Bronchial epithelial cell (primary cell): ENCODE results near the gene PLCG2. TPM values are rescaled to one million over a fixed set of nuclear protein-coding genes. Genes with fewer than 3 reads are reported as not detected.
A peak's percentile ranks its signal among the peaks of the same experiment; 100 is the strongest.
"Not testable (repeated sequence)": the region's sequence is repeated elsewhere in the genome, so short reads cannot be mapped to it uniquely, and the experiment has no call there.

ENCODE experiments used
- DNase-seq: peaks from one replicate; pipeline ENCODE4 v3.0.0-alpha.2; 2010; ENCODE audit warnings: low read depth
- FAIRE-seq: peaks from 2 replicates; lab custom pipeline; 2011; peaks lifted over from hg19 to GRCh38; lab: Jason Lieb, UNC
- H3K27me3 ChIP-seq: 2 replicates; pipeline ENCODE4 v1.5.1; 2011; ENCODE audit warnings: low read length; ENCODE audit not compliant: control insufficient read depth, insufficient read depth
- H3K36me3 ChIP-seq: 2 replicates; pipeline ENCODE4 v1.5.1; 2011; ENCODE audit warnings: low read length; ENCODE audit not compliant: control insufficient read depth, insufficient read depth
- H3K4me3 ChIP-seq: 2 replicates; pipeline ENCODE4 v1.5.1; 2011; ENCODE audit warnings: mild to moderate bottlenecking, low read depth, low read length, control low read depth
- total RNA-seq: library from RNA; depleted of rRNA; stranded (reverse); fragments of >200 nt; gene quantifications from 2 replicates; pipeline ENCODE4 v1.2.1, GENCODE V29; 2014
- TF ChIP-seq, protein P1 (sequence below): IDR thresholded peaks from 2 replicates; pipeline ENCODE4 v1.5.1; 2011; ENCODE audit warnings: mild to moderate bottlenecking, moderate library complexity, low read length, control low read depth, inconsistent platforms; ENCODE audit not compliant: insufficient read depth, severe bottlenecking

The PLCG2 gene
- total RNA-seq, 1 donor from 2014 or later, result 1.8 TPM

DNA sequence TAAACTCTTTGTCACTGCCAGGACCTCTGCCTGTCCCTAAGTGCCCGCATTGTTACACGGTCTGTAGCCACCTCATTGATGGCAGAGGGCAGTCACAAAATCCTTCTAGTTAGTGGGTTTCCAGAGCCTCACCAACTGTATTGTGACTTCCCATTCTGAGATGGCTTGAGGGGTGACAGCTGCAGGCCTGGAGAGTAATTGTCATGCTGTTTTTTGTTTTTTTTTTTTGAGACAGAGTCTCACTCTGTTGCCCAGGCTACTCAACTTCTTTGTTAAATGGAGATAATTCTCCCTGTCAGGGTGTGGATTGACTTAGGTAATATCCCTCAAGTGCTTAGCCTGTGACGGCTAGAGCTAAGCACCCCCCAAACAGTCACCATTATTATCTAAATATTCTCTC is 154.3 kb downstream of the PLCG2 start:
- DNase-seq (no peak), FAIRE-seq (no peak)
- Histone ChIP-seq H3K36me3 (no peaks in the 10 kb centered on the region), H3K4me3 (no peak overlapping the region), H3K27me3 (no peaks in the 10 kb centered on the region)
- TF ChIP-seq, protein P1, sequence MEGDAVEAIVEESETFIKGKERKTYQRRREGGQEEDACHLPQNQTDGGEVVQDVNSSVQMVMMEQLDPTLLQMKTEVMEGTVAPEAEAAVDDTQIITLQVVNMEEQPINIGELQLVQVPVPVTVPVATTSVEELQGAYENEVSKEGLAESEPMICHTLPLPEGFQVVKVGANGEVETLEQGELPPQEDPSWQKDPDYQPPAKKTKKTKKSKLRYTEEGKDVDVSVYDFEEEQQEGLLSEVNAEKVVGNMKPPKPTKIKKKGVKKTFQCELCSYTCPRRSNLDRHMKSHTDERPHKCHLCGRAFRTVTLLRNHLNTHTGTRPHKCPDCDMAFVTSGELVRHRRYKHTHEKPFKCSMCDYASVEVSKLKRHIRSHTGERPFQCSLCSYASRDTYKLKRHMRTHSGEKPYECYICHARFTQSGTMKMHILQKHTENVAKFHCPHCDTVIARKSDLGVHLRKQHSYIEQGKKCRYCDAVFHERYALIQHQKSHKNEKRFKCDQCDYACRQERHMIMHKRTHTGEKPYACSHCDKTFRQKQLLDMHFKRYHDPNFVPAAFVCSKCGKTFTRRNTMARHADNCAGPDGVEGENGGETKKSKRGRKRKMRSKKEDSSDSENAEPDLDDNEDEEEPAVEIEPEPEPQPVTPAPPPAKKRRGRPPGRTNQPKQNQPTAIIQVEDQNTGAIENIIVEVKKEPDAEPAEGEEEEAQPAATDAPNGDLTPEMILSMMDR, result no peak

DNA sequence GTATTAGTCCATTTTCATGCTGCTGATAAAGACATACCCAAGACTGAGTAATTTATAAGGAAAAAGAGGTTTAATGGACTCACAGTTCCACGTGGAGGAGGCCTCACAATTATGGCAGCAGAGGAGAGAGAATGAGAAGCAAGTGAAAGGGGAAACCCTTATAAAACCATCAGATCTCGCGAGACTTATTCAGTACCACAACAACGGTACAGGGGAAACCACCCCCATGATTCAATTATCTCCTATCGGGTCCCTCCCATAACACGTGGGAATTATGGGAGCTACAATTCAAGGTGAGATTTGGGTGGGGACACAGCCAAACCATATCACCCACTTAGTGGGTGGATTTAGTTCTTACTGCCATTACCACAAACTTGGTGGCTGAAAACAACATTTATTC is 155.6 kb downstream of the PLCG2 start:
- not testable (repeated sequence) for DNase-seq, H3K36me3 ChIP-seq, H3K27me3 ChIP-seq, FAIRE-seq, H3K4me3 ChIP-seq

DNA sequence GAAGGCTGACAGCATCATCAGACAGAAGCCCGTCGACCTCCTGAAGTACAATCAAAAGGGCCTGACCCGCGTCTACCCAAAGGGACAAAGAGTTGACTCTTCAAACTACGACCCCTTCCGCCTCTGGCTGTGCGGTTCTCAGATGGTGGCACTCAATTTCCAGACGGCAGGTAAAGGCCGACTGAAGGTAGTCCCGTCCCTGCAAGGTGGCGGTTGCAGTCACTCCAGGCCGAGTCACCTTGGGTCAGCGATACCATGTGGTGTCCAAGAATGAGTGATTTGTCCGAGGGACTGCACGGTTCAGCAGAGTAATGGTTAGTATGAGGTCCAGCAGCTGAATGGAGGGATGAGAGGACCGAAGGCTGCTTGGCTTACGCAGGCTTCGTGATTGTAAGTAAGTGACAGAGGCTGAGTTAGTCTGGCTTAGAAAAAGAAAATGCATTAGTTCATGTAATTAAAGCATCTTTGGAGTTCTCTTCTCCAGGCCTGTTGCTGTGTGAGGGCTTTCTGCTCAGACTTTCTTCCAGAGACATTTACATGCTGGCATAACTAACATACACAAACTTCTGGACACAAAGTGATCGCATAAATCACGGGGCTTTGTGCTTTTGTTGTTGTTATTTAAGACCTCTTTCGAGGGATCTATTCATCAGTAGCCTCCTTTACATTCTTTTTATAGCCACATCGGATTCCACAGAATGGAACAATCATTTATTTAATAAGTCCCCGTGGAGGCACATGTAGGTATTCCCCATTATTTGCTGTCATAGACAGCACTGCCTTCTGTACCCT is 157.3 kb downstream of the PLCG2 start:
- TF ChIP-seq, protein P1, result no peak
- DNase-seq (no peak), FAIRE-seq (no peak)
- H3K27me3 ChIP-seq, result no peaks in the 10 kb centered on the region
- no peak overlapping the region for H3K4me3 ChIP-seq
- H3K36me3 ChIP-seq, result no peaks in the 10 kb centered on the region

DNA sequence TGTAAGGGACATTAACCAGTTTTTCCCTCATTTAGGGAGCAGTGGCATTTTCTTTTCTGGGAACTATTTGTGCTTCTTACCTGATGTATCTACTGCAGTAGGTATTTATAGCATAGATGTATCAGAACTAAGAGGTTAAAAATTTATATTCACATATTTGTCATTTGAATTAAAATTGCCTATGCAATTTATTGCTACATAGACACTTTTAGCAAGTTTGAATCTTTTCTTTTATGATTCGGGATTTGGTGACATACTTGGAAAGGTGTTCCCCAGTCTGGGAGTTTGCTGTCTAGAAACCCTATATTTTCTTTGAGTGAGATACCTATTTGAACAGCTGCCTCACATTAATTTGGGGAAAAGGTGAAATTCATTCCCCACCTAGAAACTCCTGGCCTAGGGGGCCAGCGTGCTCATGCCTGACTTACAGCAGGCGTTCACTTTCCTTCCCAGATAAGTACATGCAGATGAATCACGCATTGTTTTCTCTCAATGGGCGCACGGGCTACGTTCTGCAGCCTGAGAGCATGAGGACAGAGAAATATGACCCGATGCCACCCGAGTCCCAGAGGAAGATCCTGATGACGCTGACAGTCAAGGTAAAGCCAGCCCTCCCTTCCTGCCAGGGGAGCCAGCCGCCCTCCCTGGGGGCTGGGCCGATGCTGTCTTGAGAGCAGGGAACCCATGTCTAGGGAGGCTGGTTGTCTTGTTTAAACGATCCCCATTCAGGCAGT is 158.4 kb downstream of the PLCG2 start:
- Histone ChIP-seq H3K4me3 (no peak overlapping the region), H3K36me3 (no peaks in the 10 kb centered on the region), H3K27me3 (no peaks in the 10 kb centered on the region)
- TF ChIP-seq, protein P1, result no peak
- FAIRE-seq (no peak), DNase-seq (peak; percentile 76)

DNA sequence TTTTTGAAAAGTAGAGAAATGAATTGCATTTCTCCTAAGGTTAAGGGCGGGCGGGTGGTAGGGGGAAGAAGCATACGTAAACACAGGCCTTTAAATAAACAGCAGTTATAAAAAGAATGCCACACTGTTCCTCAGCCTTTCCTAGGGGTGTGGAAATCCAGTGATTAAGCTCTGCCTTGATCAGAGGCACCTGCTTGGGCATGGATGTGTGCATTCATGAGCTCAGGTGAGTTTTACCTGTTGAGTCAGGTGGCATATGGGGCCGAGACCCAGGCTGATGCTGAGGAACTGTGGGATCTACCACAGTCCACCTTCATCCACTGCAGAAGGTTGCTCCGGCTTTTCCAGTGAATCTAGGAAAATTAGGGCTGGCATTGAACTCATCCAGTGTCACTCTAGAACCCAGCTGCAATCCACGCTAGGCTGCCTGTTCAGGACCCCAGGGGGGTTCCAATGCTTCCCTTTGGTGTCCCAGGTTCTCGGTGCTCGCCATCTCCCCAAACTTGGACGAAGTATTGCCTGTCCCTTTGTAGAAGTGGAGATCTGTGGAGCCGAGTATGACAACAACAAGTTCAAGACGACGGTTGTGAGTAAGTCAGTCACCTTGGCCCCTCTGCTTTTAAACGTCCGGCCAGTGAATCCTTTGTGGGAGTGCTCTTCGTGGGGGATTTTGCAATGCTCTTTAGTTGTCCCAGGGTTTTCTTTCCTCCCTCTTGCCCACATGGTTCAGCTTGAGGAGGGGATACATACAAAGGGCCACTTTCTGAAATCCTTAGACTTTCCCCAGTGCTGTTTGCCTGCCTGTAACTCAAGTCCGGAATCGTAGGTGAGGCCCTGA is 159.5 kb downstream of the PLCG2 start:
- TF ChIP-seq, protein P1, result no peak
- DNase-seq (peak; percentile 45), FAIRE-seq (peak; percentile 58)
- Histone ChIP-seq H3K36me3 (no peaks in the 10 kb centered on the region), H3K4me3 (no peak overlapping the region), H3K27me3 (no peaks in the 10 kb centered on the region)
